ENCODE results near the gene GPATCH1. TPM values are rescaled to one million over a fixed set of nuclear protein-coding genes. Genes with fewer than 3 reads are reported as not detected.

The GPATCH1 gene
- total and polyA plus RNA-seq, 10 of the 15 experiments (the other 5 are each of a cell fraction or from before 2014, with no cell fraction given) = 4.5 to 9.6 (median 7.2) TPM

DNA sequence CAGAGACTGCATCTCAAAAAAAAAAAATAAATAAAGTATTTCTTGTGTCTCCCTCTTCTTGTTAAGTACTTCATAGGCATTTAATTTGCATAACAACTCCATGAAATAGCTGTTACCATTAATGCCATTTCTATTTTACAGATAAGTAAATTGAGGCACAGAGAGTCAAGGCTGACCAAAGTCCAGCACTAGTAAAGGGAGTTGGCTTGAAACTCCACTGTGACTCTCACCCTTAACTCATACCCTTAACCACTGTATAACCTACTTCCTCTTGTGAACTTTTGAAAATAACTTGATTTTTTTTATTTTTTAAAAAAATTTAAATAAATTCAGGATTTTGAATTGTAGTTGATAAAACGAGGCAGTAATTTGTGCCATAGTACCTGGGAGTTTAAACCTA is 6.0 kb downstream of the GPATCH1 start:
- 21% methylated on average over 1 of the region's 1 CpG for WGBS (ENCODE audit: insufficient coverage, insufficient replicate concordance, low lambda C conversion rate, missing lambda C conversion rate)
- ChIA-PET POLR2A (no interaction called here), CTCF (no interaction called here), SMC1A (ENCODE audit: uncharacterized antibody, unreplicated experiment) (no interaction called here), RAD21 (ENCODE audit: unreplicated experiment) (no interaction called here)
- H3K4me1 ChIP-seq (ENCODE audit: control insufficient read depth, insufficient read depth, low read length) = peaks cover 5% of the 10 kb centered on the region
- H3K4me2 ChIP-seq (ENCODE audit: control insufficient read depth, insufficient read depth) = no peak overlapping the region
- TF ChIP-seq NFXL1 (IDR thresholded peaks at IDR 0.05; ENCODE audit: borderline replicate concordance) (no peak), RELA (IDR thresholded peaks at IDR 0.05; ENCODE audit: borderline replicate concordance, partially characterized antibody) (no peak), SMAD5 (IDR thresholded peaks at IDR 0.05; ENCODE audit: low read depth) (no peak), STAT3 (IDR thresholded peaks at IDR 0.05; ENCODE audit: low read depth, low read length) (no peak), MYB (IDR thresholded peaks at IDR 0.05; ENCODE audit: borderline replicate concordance, low read depth, low read length) (no peak), RAD51 (IDR thresholded peaks at IDR 0.05) (no peak), CBX3 (IDR thresholded peaks at IDR 0.05; ENCODE audit: borderline replicate concordance, low read depth) (no peak), SIX5 (IDR thresholded peaks at IDR 0.05; ENCODE audit: low read depth, low read length, severe bottlenecking) (no peak), JUND (IDR thresholded peaks at IDR 0.05; ENCODE audit: low read depth, low read length) (no peak), PML (IDR thresholded peaks at IDR 0.05; ENCODE audit: low read length) (no peak), HDAC2 (IDR thresholded peaks at IDR 0.05) (no peak)
- TF ChIP-seq, protein P1, sequence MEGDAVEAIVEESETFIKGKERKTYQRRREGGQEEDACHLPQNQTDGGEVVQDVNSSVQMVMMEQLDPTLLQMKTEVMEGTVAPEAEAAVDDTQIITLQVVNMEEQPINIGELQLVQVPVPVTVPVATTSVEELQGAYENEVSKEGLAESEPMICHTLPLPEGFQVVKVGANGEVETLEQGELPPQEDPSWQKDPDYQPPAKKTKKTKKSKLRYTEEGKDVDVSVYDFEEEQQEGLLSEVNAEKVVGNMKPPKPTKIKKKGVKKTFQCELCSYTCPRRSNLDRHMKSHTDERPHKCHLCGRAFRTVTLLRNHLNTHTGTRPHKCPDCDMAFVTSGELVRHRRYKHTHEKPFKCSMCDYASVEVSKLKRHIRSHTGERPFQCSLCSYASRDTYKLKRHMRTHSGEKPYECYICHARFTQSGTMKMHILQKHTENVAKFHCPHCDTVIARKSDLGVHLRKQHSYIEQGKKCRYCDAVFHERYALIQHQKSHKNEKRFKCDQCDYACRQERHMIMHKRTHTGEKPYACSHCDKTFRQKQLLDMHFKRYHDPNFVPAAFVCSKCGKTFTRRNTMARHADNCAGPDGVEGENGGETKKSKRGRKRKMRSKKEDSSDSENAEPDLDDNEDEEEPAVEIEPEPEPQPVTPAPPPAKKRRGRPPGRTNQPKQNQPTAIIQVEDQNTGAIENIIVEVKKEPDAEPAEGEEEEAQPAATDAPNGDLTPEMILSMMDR (IDR thresholded peaks at IDR 0.05 in 2 of 3, conservative IDR thresholded peaks at IDR 0.05 in 1 of 3; ENCODE audit: control insufficient read depth in 2 of 3, extremely low read depth in 1 of 3, insufficient read depth in 1 of 3, low read depth in 3 of 3, low read length in 3 of 3) = no peak
- TF ChIP-seq, protein P2, sequence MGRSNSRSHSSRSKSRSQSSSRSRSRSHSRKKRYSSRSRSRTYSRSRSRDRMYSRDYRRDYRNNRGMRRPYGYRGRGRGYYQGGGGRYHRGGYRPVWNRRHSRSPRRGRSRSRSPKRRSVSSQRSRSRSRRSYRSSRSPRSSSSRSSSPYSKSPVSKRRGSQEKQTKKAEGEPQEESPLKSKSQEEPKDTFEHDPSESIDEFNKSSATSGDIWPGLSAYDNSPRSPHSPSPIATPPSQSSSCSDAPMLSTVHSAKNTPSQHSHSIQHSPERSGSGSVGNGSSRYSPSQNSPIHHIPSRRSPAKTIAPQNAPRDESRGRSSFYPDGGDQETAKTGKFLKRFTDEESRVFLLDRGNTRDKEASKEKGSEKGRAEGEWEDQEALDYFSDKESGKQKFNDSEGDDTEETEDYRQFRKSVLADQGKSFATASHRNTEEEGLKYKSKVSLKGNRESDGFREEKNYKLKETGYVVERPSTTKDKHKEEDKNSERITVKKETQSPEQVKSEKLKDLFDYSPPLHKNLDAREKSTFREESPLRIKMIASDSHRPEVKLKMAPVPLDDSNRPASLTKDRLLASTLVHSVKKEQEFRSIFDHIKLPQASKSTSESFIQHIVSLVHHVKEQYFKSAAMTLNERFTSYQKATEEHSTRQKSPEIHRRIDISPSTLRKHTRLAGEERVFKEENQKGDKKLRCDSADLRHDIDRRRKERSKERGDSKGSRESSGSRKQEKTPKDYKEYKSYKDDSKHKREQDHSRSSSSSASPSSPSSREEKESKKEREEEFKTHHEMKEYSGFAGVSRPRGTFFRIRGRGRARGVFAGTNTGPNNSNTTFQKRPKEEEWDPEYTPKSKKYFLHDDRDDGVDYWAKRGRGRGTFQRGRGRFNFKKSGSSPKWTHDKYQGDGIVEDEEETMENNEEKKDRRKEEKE (IDR thresholded peaks at IDR 0.05) = no peak
- TF ChIP-seq, protein P3, sequence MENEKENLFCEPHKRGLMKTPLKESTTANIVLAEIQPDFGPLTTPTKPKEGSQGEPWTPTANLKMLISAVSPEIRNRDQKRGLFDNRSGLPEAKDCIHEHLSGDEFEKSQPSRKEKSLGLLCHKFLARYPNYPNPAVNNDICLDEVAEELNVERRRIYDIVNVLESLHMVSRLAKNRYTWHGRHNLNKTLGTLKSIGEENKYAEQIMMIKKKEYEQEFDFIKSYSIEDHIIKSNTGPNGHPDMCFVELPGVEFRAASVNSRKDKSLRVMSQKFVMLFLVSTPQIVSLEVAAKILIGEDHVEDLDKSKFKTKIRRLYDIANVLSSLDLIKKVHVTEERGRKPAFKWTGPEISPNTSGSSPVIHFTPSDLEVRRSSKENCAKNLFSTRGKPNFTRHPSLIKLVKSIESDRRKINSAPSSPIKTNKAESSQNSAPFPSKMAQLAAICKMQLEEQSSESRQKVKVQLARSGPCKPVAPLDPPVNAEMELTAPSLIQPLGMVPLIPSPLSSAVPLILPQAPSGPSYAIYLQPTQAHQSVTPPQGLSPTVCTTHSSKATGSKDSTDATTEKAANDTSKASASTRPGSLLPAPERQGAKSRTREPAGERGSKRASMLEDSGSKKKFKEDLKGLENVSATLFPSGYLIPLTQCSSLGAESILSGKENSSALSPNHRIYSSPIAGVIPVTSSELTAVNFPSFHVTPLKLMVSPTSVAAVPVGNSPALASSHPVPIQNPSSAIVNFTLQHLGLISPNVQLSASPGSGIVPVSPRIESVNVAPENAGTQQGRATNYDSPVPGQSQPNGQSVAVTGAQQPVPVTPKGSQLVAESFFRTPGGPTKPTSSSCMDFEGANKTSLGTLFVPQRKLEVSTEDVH (IDR thresholded peaks at IDR 0.05; ENCODE audit: low read depth, partially characterized antibody) = no peak
- no peak overlapping the region for H3K27ac ChIP-seq (ENCODE audit: control insufficient read depth, insufficient read depth)
- BruUV-seq (replicated peaks) = no TSS peak
- no peak overlapping the region for H3K4me3 ChIP-seq
- no peak for FAIRE-seq
- H3K9ac ChIP-seq (ENCODE audit: control insufficient read depth, insufficient read depth, low read length) = no peak overlapping the region
- no peaks in the 10 kb centered on the region for H3K9me3 ChIP-seq (replicated peaks; ENCODE audit: control insufficient read depth, insufficient read depth, low read length)
- H2AFZ ChIP-seq (ENCODE audit: control insufficient read depth, low read depth, low read length) = no peak overlapping the region
- H3K27me3 ChIP-seq (replicated peaks in 1 of 2; ENCODE audit: control insufficient read depth in 2 of 2, insufficient read depth in 2 of 2, low read length in 1 of 2) = no peaks in the 10 kb centered on the region
- peaks cover 0 to 2% of the 10 kb centered on the region in 2 experiments; a peak in 2 of 4 replicates for H3K36me3 ChIP-seq (ENCODE audit: control insufficient read depth in 2 of 2, insufficient read depth in 2 of 2, low read length in 1 of 2)
- H4K20me1 ChIP-seq (ENCODE audit: control insufficient read depth, insufficient read depth) = no peaks in the 10 kb centered on the region
- peaks cover 5% of the 10 kb centered on the region for H3K79me2 ChIP-seq (ENCODE audit: control insufficient read depth, insufficient read depth, low read length)
- intact Hi-C loops (cut with micrococcal nuclease; ENCODE audit: unreplicated experiment) = no loop called here
- in situ Hi-C loops (cut with MboI) = no loop called here
- DNase-seq (ENCODE audit: low read depth, low spot score) = no peak
- ATAC-seq = no peak
